T-helper 1 cell treated with Interleukin-12 subunit alpha and Interleukin-12 subunit beta and Interleukin-4 antibody, amounts not matched to agents 30 μg/mL and 1 μg/mL, for 36 hours (primary cell): Measurements from ENCODE around the gene RAB6A.
"Not testable (repeated sequence)": the region's sequence is repeated elsewhere in the genome, so short reads cannot be mapped to it uniquely, and the experiment has no call there.

Experiments used
- H3K27ac Mint-ChIP-seq: one replicate; pipeline ENCODE4 v1.8.0; 2021; ENCODE audit warnings: mild to moderate bottlenecking, mixed read lengths
- H3K27me3 Mint-ChIP-seq: one replicate; pipeline ENCODE4 v1.8.0; 2021; ENCODE audit warnings: low read depth, mixed read lengths
- H3K36me3 Mint-ChIP-seq: one replicate; pipeline ENCODE4 v1.8.0; 2021; ENCODE audit warnings: low read depth, mixed read lengths
- H3K4me1 Mint-ChIP-seq: one replicate; pipeline ENCODE4 v1.8.0; 2021; ENCODE audit warnings: low read depth, mixed read lengths
- H3K4me3 Mint-ChIP-seq: one replicate; pipeline ENCODE4 v1.8.0; 2021; ENCODE audit warnings: mild to moderate bottlenecking, moderate library complexity, mixed read lengths
- H3K9me3 Mint-ChIP-seq: one replicate; pipeline ENCODE4 v1.8.0; 2021; ENCODE audit warnings: mixed read lengths

RAB6A gene

DNA sequence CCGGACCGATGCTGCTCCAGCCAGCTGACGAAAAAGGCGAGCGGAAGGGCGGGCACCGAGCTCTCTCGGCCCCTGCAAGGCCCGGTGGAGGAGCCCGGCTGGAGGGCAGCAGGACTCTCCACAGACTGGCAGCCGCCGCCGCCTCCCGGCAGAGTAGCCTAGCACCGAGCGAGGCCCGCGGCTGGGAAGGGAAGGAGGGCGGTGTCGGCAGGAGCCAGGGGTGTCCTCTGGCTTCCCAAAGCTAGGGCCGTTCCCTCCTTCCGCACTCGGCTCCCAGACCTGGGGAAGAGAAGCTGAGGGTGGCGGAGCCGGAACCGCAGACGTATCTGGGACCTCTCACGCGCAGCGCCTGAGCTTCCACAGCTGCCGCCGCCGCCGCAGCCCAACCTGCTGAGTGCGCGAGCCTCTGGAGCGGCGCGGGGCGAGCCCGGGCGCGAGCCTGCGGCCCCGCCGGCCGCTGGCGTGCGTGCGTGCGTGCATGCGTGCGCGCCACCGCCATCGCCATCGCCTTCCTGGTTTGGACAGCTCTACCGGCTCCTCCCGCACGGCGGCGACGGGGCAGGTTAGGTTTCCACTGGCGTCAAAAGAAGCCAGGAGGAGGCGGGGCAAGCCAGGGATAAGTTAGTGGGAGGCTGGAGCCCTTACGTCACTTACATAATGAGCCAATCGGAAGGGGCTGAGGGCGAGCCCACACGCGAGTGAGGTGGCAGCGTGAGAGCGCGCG is at the start of gene RAB6A:
TSS of gene RAB6A (minus strand) at position 396 of the 724 bp plus-strand sequence. CDS start 439 bp downstream, outside the sequence.
- Mint-ChIP-seq H3K36me3 (peaks cover 10% of the 10 kb centered on the region), H3K4me1 (peaks cover 26% of the 10 kb centered on the region), H3K27me3 (peaks cover 7% of the 10 kb centered on the region), H3K9me3 (no peaks in the 10 kb centered on the region), H3K27ac (peak within 1 kb of the TSS; percentile 88), H3K4me3 (peak within 1 kb of the TSS; percentile 96)

DNA sequence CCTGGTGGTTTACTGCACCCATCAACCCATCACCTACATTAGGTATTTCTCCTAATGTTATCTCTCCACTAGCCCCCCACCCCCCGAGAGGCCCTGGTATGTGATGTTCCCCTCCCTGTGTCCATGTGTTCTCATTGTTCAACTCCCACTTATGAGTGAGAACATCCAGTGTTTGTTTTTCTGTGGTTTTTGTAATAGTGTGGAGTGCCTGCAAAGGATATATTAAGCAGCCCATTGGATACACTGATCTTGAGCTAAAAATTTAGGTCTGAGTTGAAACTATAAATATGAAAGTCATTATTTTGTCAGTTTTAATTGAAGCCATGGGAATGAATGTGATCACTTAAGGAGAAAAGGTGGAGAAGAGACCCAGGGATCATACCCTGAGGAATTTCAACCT is 49.8 kb upstream of the RAB6A start:
- Mint-ChIP-seq H3K27ac (no peak overlapping the region), H3K4me3 (no peak overlapping the region), H3K36me3 (peaks cover 18% of the 10 kb centered on the region), H3K9me3 (no peaks in the 10 kb centered on the region), H3K27me3 (no peaks in the 10 kb centered on the region), H3K4me1 (no peaks in the 10 kb centered on the region)

DNA sequence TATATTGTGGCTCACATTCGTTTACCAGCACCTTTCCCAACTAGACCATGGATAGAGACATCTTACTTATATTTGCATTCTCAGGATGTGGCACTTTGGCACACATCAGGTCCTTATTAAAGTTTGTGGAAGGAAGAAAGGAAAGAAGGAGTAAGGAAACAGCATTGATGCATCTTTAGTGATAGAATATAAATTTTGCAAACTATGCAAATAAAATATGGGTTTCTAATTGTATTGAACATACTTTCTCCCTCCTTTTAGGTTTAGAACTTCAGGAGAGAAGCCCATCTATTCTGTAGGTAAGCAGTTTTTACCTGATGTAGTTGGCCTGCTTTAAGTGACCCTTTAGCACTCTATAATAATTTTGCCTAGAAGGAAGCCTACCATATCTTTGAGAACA is 47.2 kb upstream of the RAB6A start:
- H3K27ac Mint-ChIP-seq = no peak overlapping the region
- H3K36me3 Mint-ChIP-seq = peaks cover 18% of the 10 kb centered on the region
- no peaks in the 10 kb centered on the region for H3K4me1 Mint-ChIP-seq
- H3K4me3 Mint-ChIP-seq = no peak overlapping the region
- no peaks in the 10 kb centered on the region for H3K27me3 Mint-ChIP-seq
- no peaks in the 10 kb centered on the region for H3K9me3 Mint-ChIP-seq

DNA sequence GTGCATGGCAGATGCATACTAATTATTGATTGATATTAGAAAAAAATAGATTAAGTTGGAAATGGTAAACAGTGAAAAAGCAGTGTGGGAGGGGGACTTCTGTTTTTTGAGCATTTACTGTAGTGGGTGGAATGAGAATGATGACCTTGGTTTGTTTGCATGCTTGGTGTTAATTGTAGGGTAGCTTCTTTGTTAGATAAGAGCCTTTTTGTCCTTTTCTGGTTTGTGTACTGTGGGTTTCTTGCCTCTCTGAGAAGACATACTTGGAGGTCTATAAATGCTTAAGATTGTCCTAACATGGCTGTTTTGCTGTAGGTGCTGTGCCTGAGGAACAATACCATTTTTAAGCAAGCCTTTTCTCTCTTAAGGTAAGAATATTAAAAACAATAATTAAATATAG is 43.8 kb upstream of the RAB6A start:
- Mint-ChIP-seq H3K4me3 (no peak overlapping the region), H3K27me3 (no peaks in the 10 kb centered on the region), H3K36me3 (peaks cover 12% of the 10 kb centered on the region), H3K27ac (no peak overlapping the region), H3K4me1 (no peaks in the 10 kb centered on the region), H3K9me3 (no peaks in the 10 kb centered on the region)

DNA sequence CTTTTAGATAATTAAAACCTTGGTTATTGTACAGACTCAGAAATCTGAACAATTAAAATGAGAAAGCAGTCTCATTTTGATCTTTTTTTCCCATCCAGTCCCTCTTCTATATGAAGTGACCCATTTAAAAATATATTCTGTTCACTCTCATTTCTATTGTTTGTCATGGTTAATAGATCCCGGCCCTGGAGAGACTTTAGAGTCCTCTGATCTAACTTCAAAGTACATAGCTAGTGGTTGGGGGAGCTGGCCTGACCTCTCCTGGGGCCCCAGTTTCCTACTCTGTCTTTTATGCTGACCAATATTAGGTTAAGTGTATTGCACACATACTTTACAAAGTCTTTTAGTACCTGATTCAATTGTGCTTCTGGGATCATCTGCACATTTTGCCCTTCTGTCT is 40.3 kb upstream of the RAB6A start:
- no peaks in the 10 kb centered on the region for H3K9me3 Mint-ChIP-seq
- H3K36me3 Mint-ChIP-seq = peaks cover 3% of the 10 kb centered on the region
- no peak overlapping the region for H3K4me3 Mint-ChIP-seq
- H3K4me1 Mint-ChIP-seq = no peaks in the 10 kb centered on the region
- H3K27me3 Mint-ChIP-seq = no peaks in the 10 kb centered on the region
- H3K27ac Mint-ChIP-seq = no peak overlapping the region

DNA sequence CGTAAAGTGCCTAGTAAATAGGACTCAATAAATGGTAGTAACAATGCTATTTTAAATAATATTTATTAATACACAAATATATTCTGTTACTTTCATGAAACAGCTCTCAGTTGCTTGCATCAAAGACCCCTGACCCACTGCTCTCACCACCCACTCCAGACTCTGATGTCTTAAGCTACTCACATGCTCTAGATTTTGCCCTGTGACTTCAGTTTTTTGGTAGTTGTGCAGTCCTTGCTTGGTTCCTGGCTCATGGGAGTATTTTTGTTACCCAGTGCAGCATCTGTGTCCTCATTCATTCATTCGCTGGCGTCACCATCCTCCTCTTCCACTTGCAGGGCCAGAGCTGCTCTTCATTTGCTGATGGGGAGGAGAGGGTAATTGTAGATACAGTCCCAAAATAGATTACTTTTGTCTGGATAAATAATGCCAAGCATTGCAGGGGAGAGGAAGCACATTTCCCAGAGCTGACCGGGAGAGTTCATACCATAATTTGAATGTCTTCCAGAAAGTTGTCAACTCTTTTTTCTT is 39.5 kb upstream of the RAB6A start:
- no peaks in the 10 kb centered on the region for H3K4me1 Mint-ChIP-seq

DNA sequence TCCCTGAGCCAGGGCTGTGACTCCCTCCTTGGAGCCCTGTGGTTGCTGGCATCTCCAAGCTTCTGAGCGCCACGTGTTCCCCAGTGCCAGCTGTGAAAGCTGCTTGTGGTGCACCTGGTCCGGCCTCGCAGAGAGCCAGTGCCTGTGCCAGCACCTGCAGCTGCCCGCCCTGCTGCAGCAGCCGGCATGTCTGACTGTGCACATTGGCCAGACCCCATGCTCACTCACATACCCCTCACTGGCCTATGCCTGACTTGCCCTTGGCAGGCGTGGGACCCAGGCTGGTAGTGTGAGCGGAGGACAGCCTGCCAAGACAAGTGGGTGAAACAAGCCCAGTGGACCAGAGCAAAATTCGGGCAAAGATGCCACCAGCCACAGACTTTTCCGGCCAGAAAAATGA is 36.6 kb upstream of the RAB6A start:
- Mint-ChIP-seq H3K36me3 (peaks cover 3% of the 10 kb centered on the region), H3K27me3 (no peaks in the 10 kb centered on the region), H3K9me3 (no peaks in the 10 kb centered on the region), H3K4me3 (no peak overlapping the region), H3K4me1 (peaks cover 3% of the 10 kb centered on the region), H3K27ac (no peak overlapping the region)

More for the DNA sequence above, 39.5 kb upstream of the RAB6A start:
- H3K4me3 Mint-ChIP-seq = no peak overlapping the region
- no peak overlapping the region for H3K27ac Mint-ChIP-seq
- H3K9me3 Mint-ChIP-seq = no peaks in the 10 kb centered on the region
- H3K27me3 Mint-ChIP-seq = no peaks in the 10 kb centered on the region
- no peaks in the 10 kb centered on the region for H3K36me3 Mint-ChIP-seq

DNA sequence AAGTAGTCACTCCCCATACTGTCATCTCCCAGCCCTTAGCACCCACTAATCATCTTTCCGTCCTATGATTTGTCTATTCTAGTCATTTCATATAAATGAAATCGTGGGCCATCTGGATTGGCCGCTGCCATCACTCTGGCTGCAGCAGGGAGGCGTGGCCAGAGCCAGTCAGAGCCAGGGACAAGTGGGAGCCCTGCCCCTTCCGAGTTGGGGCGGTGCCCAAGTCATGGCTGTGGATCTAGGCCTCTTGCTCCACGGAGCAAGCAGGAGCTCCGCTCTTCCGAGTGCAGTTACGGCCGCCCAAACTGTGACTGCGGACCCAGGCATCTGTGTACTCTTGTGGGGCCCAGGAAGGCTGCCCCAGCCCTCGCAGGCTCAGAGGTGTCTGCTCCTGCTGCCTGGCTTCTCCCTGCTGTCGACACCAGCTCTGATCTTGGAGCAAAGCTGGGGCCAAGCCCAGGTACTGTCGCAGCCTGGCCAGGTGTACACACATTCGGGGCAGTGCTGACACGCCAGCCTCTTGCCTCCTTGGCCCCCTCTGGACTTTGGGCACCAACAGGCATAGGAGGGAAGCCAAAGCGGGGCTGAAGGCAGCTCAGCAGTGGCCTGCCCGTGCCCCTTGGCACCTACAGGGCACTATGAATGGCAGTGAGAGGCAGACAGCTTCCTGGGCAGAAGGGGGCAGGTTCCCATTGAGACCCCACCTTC is 35.2 kb upstream of the RAB6A start:
- H3K36me3 Mint-ChIP-seq = peaks cover 3% of the 10 kb centered on the region
- H3K27ac Mint-ChIP-seq = no peak overlapping the region
- H3K27me3 Mint-ChIP-seq = no peaks in the 10 kb centered on the region
- H3K4me1 Mint-ChIP-seq = peaks cover 3% of the 10 kb centered on the region
- no peaks in the 10 kb centered on the region for H3K9me3 Mint-ChIP-seq
- no peak overlapping the region for H3K4me3 Mint-ChIP-seq

DNA sequence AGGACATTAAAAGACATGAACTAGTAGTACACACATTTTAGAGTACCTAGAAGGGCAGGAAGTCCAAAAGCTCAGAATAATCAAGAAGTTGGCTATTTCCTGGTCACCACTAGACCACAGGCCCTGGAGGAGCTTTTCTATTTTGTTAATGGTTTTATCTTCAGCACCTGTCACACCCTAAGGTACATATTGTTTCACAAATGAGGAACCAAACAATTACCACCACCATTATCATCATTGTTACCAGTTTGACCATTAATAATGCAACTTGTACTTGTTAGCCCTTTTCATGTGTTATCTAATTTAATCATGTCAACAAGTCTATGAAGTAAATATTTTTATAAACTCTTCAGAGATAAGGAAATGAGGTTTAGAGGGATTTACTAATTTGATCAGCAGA is 31.7 kb upstream of the RAB6A start:
- Mint-ChIP-seq H3K4me3 (no peak overlapping the region), H3K27me3 (no peaks in the 10 kb centered on the region), H3K9me3 (no peaks in the 10 kb centered on the region), H3K36me3 (peaks cover 5% of the 10 kb centered on the region), H3K27ac (no peak overlapping the region), H3K4me1 (peaks cover 13% of the 10 kb centered on the region)

DNA sequence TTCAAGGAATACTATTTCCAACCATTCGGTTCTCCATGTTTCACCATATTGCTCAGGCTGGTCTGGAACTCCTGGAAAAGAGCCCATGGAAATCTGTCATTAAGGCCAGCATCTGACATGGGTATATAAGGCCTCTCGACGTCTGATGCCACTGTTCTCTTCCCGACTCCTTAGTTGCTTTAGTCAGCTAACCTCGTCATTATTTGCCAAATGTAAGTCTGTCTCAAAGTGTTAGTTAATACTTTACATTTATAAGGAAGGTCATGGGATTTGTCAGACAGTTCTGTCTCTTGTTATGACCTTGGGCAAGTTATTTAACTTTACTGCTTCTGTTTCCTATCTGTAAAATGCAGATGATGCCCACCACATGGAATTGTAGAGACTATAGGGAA is 28.4 kb upstream of the RAB6A start:
- Mint-ChIP-seq H3K4me1 (peaks cover 23% of the 10 kb centered on the region), H3K36me3 (peaks cover 5% of the 10 kb centered on the region), H3K27me3 (no peaks in the 10 kb centered on the region), H3K4me3 (peak overlapping the region; percentile 73), H3K27ac (peak overlapping the region; percentile 67), H3K9me3 (no peaks in the 10 kb centered on the region)

DNA sequence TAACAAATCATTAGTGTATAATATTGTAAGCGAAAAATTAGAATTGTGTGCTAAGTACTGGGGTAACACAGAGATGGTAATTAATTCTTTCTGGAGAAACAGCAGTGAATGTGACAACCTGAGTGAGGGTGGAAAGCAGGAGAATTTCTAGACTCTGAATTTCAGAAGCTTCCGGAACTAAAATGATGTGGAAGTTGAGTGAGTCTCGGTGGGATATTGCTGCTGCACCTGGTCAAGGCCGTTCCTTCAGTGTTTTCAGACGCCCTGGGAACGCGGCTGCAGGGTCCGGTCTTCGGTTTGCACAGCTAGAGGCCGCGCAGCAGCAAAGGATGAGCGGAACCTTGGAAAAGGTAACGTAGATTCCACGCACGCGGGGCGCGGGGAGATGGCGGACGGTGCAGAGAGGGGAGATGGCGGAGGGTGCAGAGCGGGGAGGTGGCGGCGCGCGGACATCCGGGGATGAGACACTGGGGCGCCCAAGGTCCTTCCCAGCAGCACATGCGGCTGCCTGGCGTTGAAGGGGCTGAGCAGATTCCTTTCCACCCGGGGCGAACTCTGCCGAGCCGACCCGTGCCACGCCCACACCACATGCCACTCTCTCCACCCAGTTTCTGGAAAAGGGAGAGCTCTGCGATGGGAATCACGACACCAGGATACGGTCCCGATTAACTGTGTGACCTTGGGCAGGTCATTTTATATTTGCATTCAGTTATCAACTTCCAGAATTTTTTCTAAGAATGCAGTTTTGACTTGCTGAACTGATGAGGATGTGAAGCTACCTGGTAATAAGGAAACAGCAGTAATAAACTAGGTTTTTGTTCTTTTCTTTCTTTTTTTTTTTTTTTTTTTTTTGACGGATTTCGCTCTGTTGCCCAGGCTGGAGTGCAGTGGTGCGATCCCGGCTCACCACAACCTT is 27.0 kb upstream of the RAB6A start, which contains the start of gene MRPL48:
TSS of gene MRPL48 (plus strand) at position 232 of the 916 bp plus-strand sequence. CDS start at position 330, 98 bp downstream.
- no peaks in the 10 kb centered on the region for H3K9me3 Mint-ChIP-seq
- peaks cover 2% of the 10 kb centered on the region for H3K36me3 Mint-ChIP-seq
- peaks cover 20% of the 10 kb centered on the region for H3K4me1 Mint-ChIP-seq
- peak within 1 kb of the TSS; percentile 99 for H3K27ac Mint-ChIP-seq
- H3K4me3 Mint-ChIP-seq = peak within 1 kb of the TSS; percentile 99
- H3K27me3 Mint-ChIP-seq = no peaks in the 10 kb centered on the region

DNA sequence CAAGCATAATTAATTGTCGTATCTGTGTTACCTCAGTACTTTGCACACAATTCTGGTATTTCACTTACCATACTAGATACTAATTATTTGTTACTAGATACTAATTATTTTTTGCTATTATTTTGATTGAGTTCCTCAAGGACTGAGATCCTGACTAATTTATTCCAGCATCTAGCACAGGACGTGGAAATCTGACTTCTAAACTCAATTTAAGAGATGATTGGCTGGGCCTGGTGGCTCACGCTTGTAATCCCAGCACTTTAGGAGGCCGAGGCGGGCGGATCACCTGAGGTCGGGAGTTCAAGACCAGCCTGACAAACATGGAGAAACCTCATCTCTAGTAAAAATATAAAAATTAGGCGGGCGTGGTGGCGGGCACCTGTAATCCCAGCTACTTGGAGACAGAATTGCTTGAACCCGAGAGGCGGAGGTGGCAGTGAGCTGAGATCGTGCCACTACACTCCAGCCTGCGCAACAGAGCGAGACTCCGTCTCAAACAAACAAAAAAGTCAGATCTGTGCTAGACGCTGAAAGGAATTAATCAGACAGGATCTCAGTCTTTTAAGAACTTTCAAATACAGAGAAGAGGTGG is 26.3 kb upstream of the RAB6A start:
- peak overlapping the region; percentile 99 for H3K27ac Mint-ChIP-seq

DNA sequence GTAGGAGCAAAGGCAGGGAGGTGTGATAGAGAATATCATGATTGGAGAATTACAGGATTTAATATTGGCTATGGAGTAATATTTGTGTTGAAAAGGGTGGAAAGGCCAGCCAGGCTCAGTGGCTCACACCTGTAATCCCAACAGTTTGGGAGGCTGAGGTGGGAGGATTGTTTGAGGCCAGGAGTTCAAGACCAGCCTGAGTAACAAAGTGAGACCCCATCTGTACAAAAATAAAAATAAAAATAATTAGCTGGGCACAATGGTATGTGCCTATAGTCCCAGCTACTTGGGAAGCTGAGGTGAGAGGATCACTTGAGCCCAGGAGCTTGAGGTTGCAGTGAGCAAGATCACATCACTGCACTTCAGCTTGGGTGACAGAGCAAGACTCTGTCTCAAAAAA is 24.6 kb upstream of the RAB6A start:
- not testable (repeated sequence) for H3K27ac Mint-ChIP-seq, H3K36me3 Mint-ChIP-seq, H3K27me3 Mint-ChIP-seq, H3K4me3 Mint-ChIP-seq, H3K9me3 Mint-ChIP-seq
- H3K4me1 Mint-ChIP-seq = peaks cover 23% of the 10 kb centered on the region

More for the DNA sequence above, 26.3 kb upstream of the RAB6A start:
- Mint-ChIP-seq H3K36me3 (peaks cover 2% of the 10 kb centered on the region), H3K27me3 (no peaks in the 10 kb centered on the region), H3K4me1 (peaks cover 20% of the 10 kb centered on the region), H3K9me3 (no peaks in the 10 kb centered on the region), H3K4me3 (peak overlapping the region; percentile 99)

DNA sequence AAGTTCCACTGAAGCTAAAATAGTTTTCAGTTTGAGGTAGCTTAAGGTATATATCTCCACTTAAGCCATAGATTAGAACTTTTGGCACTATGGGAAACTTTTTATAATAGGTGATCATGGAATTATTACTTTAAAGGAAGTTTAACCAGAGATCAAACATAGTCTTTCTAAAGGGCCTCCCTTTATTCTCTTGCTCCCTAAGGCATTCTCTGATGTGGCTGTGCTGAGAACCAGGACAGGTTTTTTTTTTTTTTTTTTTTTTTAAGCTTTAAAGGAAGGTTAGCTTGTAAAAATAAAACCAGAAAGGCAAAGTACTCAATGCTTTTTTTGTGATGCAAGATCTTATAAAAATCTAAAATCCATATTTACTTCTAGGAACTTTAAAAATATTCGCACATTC is 23.9 kb upstream of the RAB6A start:
- no peaks in the 10 kb centered on the region for H3K9me3 Mint-ChIP-seq
- H3K27me3 Mint-ChIP-seq = no peaks in the 10 kb centered on the region
- H3K4me3 Mint-ChIP-seq = no peak overlapping the region
- H3K27ac Mint-ChIP-seq = no peak overlapping the region
- peaks cover 2% of the 10 kb centered on the region for H3K36me3 Mint-ChIP-seq
- H3K4me1 Mint-ChIP-seq = peaks cover 23% of the 10 kb centered on the region
